ENCODE data around the gene PLB1. TPM values are rescaled to one million over a fixed set of nuclear protein-coding genes. Genes with fewer than 3 reads are reported as not detected.

The PLB1 gene
- total and polyA plus RNA-seq, 9 of the 15 experiments (the other 6 are each of a cell fraction or from before 2014, with no cell fraction given) = 0.01 to 0.09 (median 0.07) TPM; not detected in 2

- Histone ChIP-seq H3K9ac (ENCODE audit: insufficient read depth in 1 of 2, low read depth in 2 of 2, low read length in 2 of 2) (no peak overlapping the region), H3K4me2 (ENCODE audit: insufficient read depth, low read length) (no peak overlapping the region), H4K20me1 (replicated peaks; ENCODE audit: control insufficient read depth, insufficient read depth, low read length) (0 out of 2 replicates have a peak, but pooled peaks cover 3% of the 10 kb centered on the region), H3K4me3 (no peak overlapping the region), H3K9me3 (replicated peaks; ENCODE audit: control insufficient read depth, insufficient read depth, low read depth, low read length) (no peaks in the 10 kb centered on the region), H3K27me3 (ENCODE audit: control insufficient read depth in 2 of 2, insufficient read depth in 2 of 2, low read length in 2 of 2) (peaks cover 8 to 39% of the 10 kb centered on the region in 2 experiments; a peak in 4 of 5 replicates), H3K4me1 (replicated peaks in 1 of 2; ENCODE audit: control insufficient read depth in 2 of 2, insufficient read depth in 2 of 2, low read length in 2 of 2) (peaks cover 0 to 5% of the 10 kb centered on the region in 2 experiments; a peak in 1 of 5 replicates), H3K79me2 (ENCODE audit: control insufficient read depth, insufficient read depth, low read length) (no peaks in the 10 kb centered on the region), H3K27ac (ENCODE audit: extremely low read depth, low read depth, low read length) (no peak overlapping the region), H3K9me1 (ENCODE audit: control insufficient read depth, insufficient read depth, low read length) (no peaks in the 10 kb centered on the region), H2AFZ (ENCODE audit: low read depth, low read length) (no peak overlapping the region), H3K36me3 (ENCODE audit: control insufficient read depth, insufficient read depth, low read length) (no peaks in the 10 kb centered on the region)
- CTCF ChIA-PET (ENCODE audit: low intra/inter-chr PET ratio) = no interaction called here
- POLR2A ChIA-PET = no interaction called here
- intact Hi-C loops (cut with micrococcal nuclease) = no loop called here
- DNase-seq (ENCODE audit: extremely low read depth in 1 of 4, low spot score in 3 of 4) = no peak
- 2% methylated on average over 4 of the region's 4 CpGs for WGBS (ENCODE audit: insufficient coverage, low coverage, missing lambda C conversion rate)
- no peak for TF ChIP-seq SIN3A (IDR thresholded peaks at IDR 0.05; ENCODE audit: borderline replicate concordance in 2 of 2, control insufficient read depth in 1 of 2, low read depth in 2 of 2, low read length in 2 of 2)
- TF ChIP-seq ZNF134 (CRISPR knock-in tag; conservative IDR thresholded peaks at IDR 0.05) = no peak
- TF ChIP-seq NFE2 (IDR thresholded peaks at IDR 0.05; ENCODE audit: low read depth) = no peak
- no peak for TF ChIP-seq SRSF3 (IDR thresholded peaks at IDR 0.05; ENCODE audit: insufficient read depth, low read length)
- no peak for TF ChIP-seq YBX1 (IDR thresholded peaks at IDR 0.05)
- TF ChIP-seq ZNF586 (CRISPR knock-in tag; conservative IDR thresholded peaks at IDR 0.05) = no peak
- TF ChIP-seq ZNF778 (CRISPR knock-in tag; IDR thresholded peaks at IDR 0.05) = no peak
- TF ChIP-seq ZBTB2 (IDR thresholded peaks at IDR 0.05) = no peak
- no peak for TF ChIP-seq ZNF121 (CRISPR knock-in tag; conservative IDR thresholded peaks at IDR 0.05)
- no peak for TF ChIP-seq FOXP1 (CRISPR knock-in tag; IDR thresholded peaks at IDR 0.05)
- TF ChIP-seq NR2F6 (CRISPR knock-in tag; IDR thresholded peaks at IDR 0.05) = no peak
- TF ChIP-seq, protein P1, sequence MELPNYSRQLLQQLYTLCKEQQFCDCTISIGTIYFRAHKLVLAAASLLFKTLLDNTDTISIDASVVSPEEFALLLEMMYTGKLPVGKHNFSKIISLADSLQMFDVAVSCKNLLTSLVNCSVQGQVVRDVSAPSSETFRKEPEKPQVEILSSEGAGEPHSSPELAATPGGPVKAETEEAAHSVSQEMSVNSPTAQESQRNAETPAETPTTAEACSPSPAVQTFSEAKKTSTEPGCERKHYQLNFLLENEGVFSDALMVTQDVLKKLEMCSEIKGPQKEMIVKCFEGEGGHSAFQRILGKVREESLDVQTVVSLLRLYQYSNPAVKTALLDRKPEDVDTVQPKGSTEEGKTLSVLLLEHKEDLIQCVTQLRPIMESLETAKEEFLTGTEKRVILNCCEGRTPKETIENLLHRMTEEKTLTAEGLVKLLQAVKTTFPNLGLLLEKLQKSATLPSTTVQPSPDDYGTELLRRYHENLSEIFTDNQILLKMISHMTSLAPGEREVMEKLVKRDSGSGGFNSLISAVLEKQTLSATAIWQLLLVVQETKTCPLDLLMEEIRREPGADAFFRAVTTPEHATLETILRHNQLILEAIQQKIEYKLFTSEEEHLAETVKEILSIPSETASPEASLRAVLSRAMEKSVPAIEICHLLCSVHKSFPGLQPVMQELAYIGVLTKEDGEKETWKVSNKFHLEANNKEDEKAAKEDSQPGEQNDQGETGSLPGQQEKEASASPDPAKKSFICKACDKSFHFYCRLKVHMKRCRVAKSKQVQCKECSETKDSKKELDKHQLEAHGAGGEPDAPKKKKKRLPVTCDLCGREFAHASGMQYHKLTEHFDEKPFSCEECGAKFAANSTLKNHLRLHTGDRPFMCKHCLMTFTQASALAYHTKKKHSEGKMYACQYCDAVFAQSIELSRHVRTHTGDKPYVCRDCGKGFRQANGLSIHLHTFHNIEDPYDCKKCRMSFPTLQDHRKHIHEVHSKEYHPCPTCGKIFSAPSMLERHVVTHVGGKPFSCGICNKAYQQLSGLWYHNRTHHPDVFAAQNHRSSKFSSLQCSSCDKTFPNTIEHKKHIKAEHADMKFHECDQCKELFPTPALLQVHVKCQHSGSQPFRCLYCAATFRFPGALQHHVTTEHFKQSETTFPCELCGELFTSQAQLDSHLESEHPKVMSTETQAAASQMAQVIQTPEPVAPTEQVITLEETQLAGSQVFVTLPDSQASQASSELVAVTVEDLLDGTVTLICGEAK (IDR thresholded peaks at IDR 0.05) = no peak
- TF ChIP-seq, protein P1 (CRISPR knock-in tag; IDR thresholded peaks at IDR 0.05) = no peak
- TF ChIP-seq KDM2B (CRISPR knock-in tag; IDR thresholded peaks at IDR 0.05) = no peak
- TF ChIP-seq DMBX1 (CRISPR knock-in tag; IDR thresholded peaks at IDR 0.05; ENCODE audit: borderline replicate concordance) = no peak
- in situ Hi-C loops (cut with MboI) = no loop called here
- BruUV-seq (replicated peaks) = no TSS peak
- no peak for FAIRE-seq
- ATAC-seq = no peak
Observed at GRCh38 chr2:28558918-28559317, 63.1 kb downstream of the PLB1 start.

All from K562 (cell line).